Natural killer cell (primary cell): ENCODE measurements around the gene APOE. TPM values are rescaled to one million over a fixed set of nuclear protein-coding genes. Genes with fewer than 3 reads are reported as not detected.

Source experiments
- ATAC-seq, 3 donors: fragments of 150-1000 bp in 2 of 3; fragments of 200-7000 bp in 1 of 3; cut with Tn5 transposase; 1 replicate in 1 of 3; 2 replicates in 2 of 3; pipeline ENCODE4 v1.10.0; 2021; ENCODE audit warnings: mild to moderate bottlenecking in 2 of 3, moderate library complexity in 2 of 3
- DNase-seq, 2 donors: peaks; one replicate each; pipeline versions ENCODE4 v3.0.0 to v3.0.0-alpha.2; 2013 to 2021; ENCODE audit warnings: mixed read lengths in 1 of 2
- H3K27ac ChIP-seq: one replicate; pipeline ENCODE4 v1.5.1; 2013; ENCODE audit warnings: mild to moderate bottlenecking, low read length
- H3K27me3 ChIP-seq: one replicate; pipeline ENCODE4 v1.6.1; 2013; ENCODE audit warnings: low read length; ENCODE audit not compliant: control insufficient read depth, insufficient read depth
- H3K36me3 ChIP-seq: one replicate; pipeline ENCODE4 v1.6.1; 2013; ENCODE audit warnings: low read length; ENCODE audit not compliant: control insufficient read depth, insufficient read depth
- H3K4me1 ChIP-seq: one replicate; pipeline ENCODE4 v1.6.1; 2013; ENCODE audit warnings: low read length; ENCODE audit not compliant: control insufficient read depth, insufficient read depth
- H3K4me3 ChIP-seq: one replicate; pipeline ENCODE4 v1.5.1; 2013; ENCODE audit warnings: low read length
- H3K9me3 ChIP-seq: one replicate; pipeline ENCODE4 v1.6.1; 2013; ENCODE audit warnings: low read length; ENCODE audit not compliant: control insufficient read depth, insufficient read depth
- H3K27ac Mint-ChIP-seq, 2 donors: one replicate each; pipeline ENCODE4 v1.8.0; 2022; ENCODE audit warnings: mild to moderate bottlenecking in 2 of 2, mixed read lengths in 2 of 2, moderate library complexity in 1 of 2
- H3K27me3 Mint-ChIP-seq, 2 donors: one replicate each; pipeline ENCODE4 v1.8.0; 2022; ENCODE audit warnings: low read depth in 2 of 2, mixed read lengths in 2 of 2
- H3K36me3 Mint-ChIP-seq: one replicate; pipeline ENCODE4 v1.8.0; 2022; ENCODE audit warnings: mixed read lengths
- H3K4me1 Mint-ChIP-seq, 2 donors: one replicate each; pipeline ENCODE4 v1.8.0; 2022; ENCODE audit warnings: mixed read lengths in 2 of 2
- H3K4me3 Mint-ChIP-seq: one replicate; pipeline ENCODE4 v1.8.0; 2022; ENCODE audit warnings: mild to moderate bottlenecking, moderate library complexity, mixed read lengths
- H3K9me3 Mint-ChIP-seq, 2 donors: one replicate each; pipeline ENCODE4 v1.8.0; 2022; ENCODE audit warnings: mixed read lengths in 2 of 2
- CTCF ChIP-seq: fragments of 200-600 bp; IDR thresholded peaks from one replicate; pipeline ENCODE4 v1.8.0; 2022; ENCODE audit warnings: antibody characterized with exemption
- WGBS: methylation state at CpG from one replicate; pipeline ENCODE4 v1.1.7; 2013; ENCODE audit warnings: missing lambda C conversion rate; ENCODE audit not compliant: insufficient coverage; 5-methylcytosine and 5-hydroxymethylcytosine counted together
- intact Hi-C: fragments of 100-400 bp; cut with micrococcal nuclease; formaldehyde crosslinking; loops from one replicate; pipeline ENCODE4 v1.14.2; 2022
- total RNA-seq, 4 donors: library from RNA; stranded (reverse); fragments of 120-200 nt in 1 of 4; gene quantifications; one replicate each; pipeline versions ENCODE4 v1.2.3 to v1.2.4, GENCODE V29; 2013 to 2022

Gene APOE
- total RNA-seq, 3 donors from 2014 or later (not counting 1 experiment from before 2014, with no cell fraction given): 0.45 to 2.7 (median 1.3) TPM

- DNase-seq (no peak), ATAC-seq (no peak)
- no peaks in the 10 kb centered on the region for H3K9me3 Mint-ChIP-seq
- TF ChIP-seq CTCF: no peak
- H3K4me1 Mint-ChIP-seq: peaks cover 0 to 12% of the 10 kb centered on the region in 2 donors
- 58% methylated on average over 13 of the region's 13 CpGs for WGBS
- Histone ChIP-seq H3K27ac (no peak overlapping the region), H3K4me1 (no peaks in the 10 kb centered on the region), H3K9me3 (no peaks in the 10 kb centered on the region), H3K36me3 (no peaks in the 10 kb centered on the region), H3K27me3 (no peaks in the 10 kb centered on the region), H3K4me3 (no peak overlapping the region)
- intact Hi-C loops: no loop called here
- no peak overlapping the region for H3K4me3 Mint-ChIP-seq
- H3K27me3 Mint-ChIP-seq: peaks cover 0 to 7% of the 10 kb centered on the region in 2 donors
- H3K36me3 Mint-ChIP-seq: no peaks in the 10 kb centered on the region
- no peak overlapping the region for H3K27ac Mint-ChIP-seq
These were observed 35.7 kb upstream of the APOE start for GRCh38 chr19:44869733-44870470.

- Histone ChIP-seq H3K27ac (no peak overlapping the region), H3K4me3 (no peak overlapping the region), H3K27me3 (no peaks in the 10 kb centered on the region), H3K9me3 (no peaks in the 10 kb centered on the region), H3K4me1 (no peaks in the 10 kb centered on the region), H3K36me3 (no peaks in the 10 kb centered on the region)
- Mint-ChIP-seq H3K4me3 (no peak overlapping the region), H3K36me3 (no peaks in the 10 kb centered on the region), H3K9me3 (no peaks in the 10 kb centered on the region), H3K27me3 (peaks cover 0 to 7% of the 10 kb centered on the region in 2 donors), H3K27ac (no peak overlapping the region), H3K4me1 (peaks cover 0 to 6% of the 10 kb centered on the region in 2 donors)
- DNase-seq (no peak), ATAC-seq (no peak)
- intact Hi-C loops: no loop called here
- no peak for TF ChIP-seq CTCF
- WGBS: 94% methylated on average over 14 of the region's 14 CpGs
These were observed 33.8 kb upstream of the APOE start for GRCh38 chr19:44871809-44872208.

GRCh38 chr19:44872661-44873060 is 32.9 kb upstream of the APOE start:
- DNase-seq (no peak), ATAC-seq (no peak)
- H3K36me3 Mint-ChIP-seq: no peaks in the 10 kb centered on the region
- Histone ChIP-seq H3K4me1 (no peaks in the 10 kb centered on the region), H3K4me3 (no peak overlapping the region), H3K27me3 (no peaks in the 10 kb centered on the region), H3K9me3 (no peaks in the 10 kb centered on the region), H3K27ac (no peak overlapping the region), H3K36me3 (no peaks in the 10 kb centered on the region)
- no peaks in the 10 kb centered on the region for H3K9me3 Mint-ChIP-seq
- TF ChIP-seq CTCF: no peak
- peaks cover 0 to 7% of the 10 kb centered on the region in 2 donors for H3K27me3 Mint-ChIP-seq
- no peak overlapping the region for H3K27ac Mint-ChIP-seq
- no peak overlapping the region for H3K4me3 Mint-ChIP-seq
- H3K4me1 Mint-ChIP-seq: peaks cover 0 to 6% of the 10 kb centered on the region in 2 donors
- 78% methylated on average over 3 of the region's 4 CpGs for WGBS
- intact Hi-C loops: no loop called here

- Mint-ChIP-seq H3K9me3 (no peaks in the 10 kb centered on the region), H3K27ac (no peak overlapping the region), H3K4me3 (no peak overlapping the region), H3K4me1 (peaks cover 0 to 6% of the 10 kb centered on the region in 2 donors), H3K36me3 (no peaks in the 10 kb centered on the region), H3K27me3 (peaks cover 0 to 7% of the 10 kb centered on the region in 2 donors)
- no peak for TF ChIP-seq CTCF
- no peaks in the 10 kb centered on the region for H3K9me3 ChIP-seq
- intact Hi-C loops: no loop called here
- H3K4me3 ChIP-seq: no peak overlapping the region
- no peaks in the 10 kb centered on the region for H3K36me3 ChIP-seq
- H3K27me3 ChIP-seq: no peaks in the 10 kb centered on the region
- no peak overlapping the region for H3K27ac ChIP-seq
- 90% methylated on average over 16 of the region's 16 CpGs for WGBS
- no peaks in the 10 kb centered on the region for H3K4me1 ChIP-seq
- ATAC-seq (no peak), DNase-seq (no peak)
These were observed 31.3 kb upstream of the APOE start for GRCh38 chr19:44874317-44874716.
